ENCODE data around the gene GRHPR.
A peak's percentile ranks its signal among the peaks of the same experiment; 100 is the strongest.

GRHPR gene

GRCh38 chr9:37464426-37465248 is 42.1 kb downstream of the GRHPR start (continued):
- no peak for TF ChIP-seq ZNF391 (tag by site-specific recombination; IDR thresholded peaks at IDR 0.05; ENCODE audit: borderline replicate concordance, low read depth)
- no peak for TF ChIP-seq ZNF362 (tag by site-specific recombination; IDR thresholded peaks at IDR 0.05)
- peak; percentile 20; the same call in 1 of the 2 replicates for TF ChIP-seq ZIC2 (tag by site-specific recombination; IDR thresholded peaks at IDR 0.05)
- TF ChIP-seq ZNF140 (tag by site-specific recombination; IDR thresholded peaks at IDR 0.05): no peak
- TF ChIP-seq ZNF843 (tag by site-specific recombination; IDR thresholded peaks at IDR 0.05): 0 out of 2 replicates have a peak, but pooled peaks have one; percentile 11
- peak; percentile 18; the same call in 1 of the 2 replicates for TF ChIP-seq ZNF561 (tag by site-specific recombination; IDR thresholded peaks at IDR 0.05; ENCODE audit: borderline replicate concordance)
- no peak for TF ChIP-seq ZNF449 (tag by site-specific recombination; IDR thresholded peaks at IDR 0.05)
- no peak for TF ChIP-seq ZNF580 (tag by site-specific recombination; IDR thresholded peaks at IDR 0.05)
- no peak; the same call in 1 of the 2 replicates for TF ChIP-seq ZNF501 (tag by site-specific recombination; IDR thresholded peaks at IDR 0.05)
- no peak for TF ChIP-seq ZNF514 (tag by site-specific recombination; IDR thresholded peaks at IDR 0.05)
- no peak for TF ChIP-seq ZNF404 (tag by site-specific recombination; IDR thresholded peaks at IDR 0.05)
- TF ChIP-seq EGR2 (tag by site-specific recombination; IDR thresholded peaks at IDR 0.05; ENCODE audit: low read depth): no peak
- no peak for TF ChIP-seq ZNF791 (tag by site-specific recombination; IDR thresholded peaks at IDR 0.05)
- TF ChIP-seq PATZ1 (tag by site-specific recombination; IDR thresholded peaks at IDR 0.05): peak; percentile 82
- peak; percentile 94 for TF ChIP-seq ZBTB26 (tag by site-specific recombination; optimal IDR thresholded peaks at IDR 0.05)
- peak; percentile 43; the same call in 1 of the 2 replicates for TF ChIP-seq SP7 (tag by site-specific recombination; IDR thresholded peaks at IDR 0.05)
- TF ChIP-seq ZNF510 (tag by site-specific recombination; IDR thresholded peaks at IDR 0.05; ENCODE audit: insufficient replicate concordance): no peak
- TF ChIP-seq GLIS2 (tag by site-specific recombination; IDR thresholded peaks at IDR 0.05): peak; percentile 53; the same call in 1 of the 2 replicates
- TF ChIP-seq KLF8 (tag by site-specific recombination; IDR thresholded peaks at IDR 0.05): peak; percentile 12; the same call in 1 of the 2 replicates
- TF ChIP-seq ZNF341 (tag by site-specific recombination; IDR thresholded peaks at IDR 0.05; ENCODE audit: low read depth): peak; percentile 62
- peak; percentile 86 for TF ChIP-seq ZNF335 (tag by site-specific recombination; conservative IDR thresholded peaks at IDR 0.05)
- no peak for TF ChIP-seq ZNF37A (tag by site-specific recombination; IDR thresholded peaks at IDR 0.05)
- TF ChIP-seq ZNF518A (tag by site-specific recombination; conservative IDR thresholded peaks at IDR 0.05; ENCODE audit: low read depth): no peak
- TF ChIP-seq ZNF585B (tag by site-specific recombination; IDR thresholded peaks at IDR 0.05): no peak
- no peak for TF ChIP-seq REPIN1 (tag by site-specific recombination; IDR thresholded peaks at IDR 0.05; ENCODE audit: low read depth)
- TF ChIP-seq ZNF529 (tag by site-specific recombination; IDR thresholded peaks at IDR 0.05; ENCODE audit: insufficient replicate concordance): no peak
- 0 out of 2 replicates have a peak, but pooled peaks have one; percentile 25 for TF ChIP-seq KLF17 (tag by site-specific recombination; IDR thresholded peaks at IDR 0.05)
